ENCODE results near the gene TSN.

Gene TSN

GRCh38 chr2:121746071-121746578, 9.3 kb upstream of the TSN start:
- no peak for DNase-seq

- peak; percentile 19 to 25 for DNase-seq
Measured at GRCh38 chr2:121748202-121748601, 7.2 kb upstream of the TSN start.

- no peak for DNase-seq
Measured at GRCh38 chr2:121754851-121755236, 607 bp upstream of the TSN start.

GRCh38 chr2:121764681-121765228, 9.3 kb downstream of the TSN start:
- no peak for DNase-seq

GRCh38 chr2:121766624-121767023, 11.2 kb downstream of the TSN start:
- no peak for DNase-seq

GRCh38 chr2:121768143-121768755, 12.8 kb downstream of the TSN start:
- no peak for DNase-seq

GRCh38 chr2:121771976-121772742, 16.7 kb downstream of the TSN start:
- DNase-seq, result peak in 1 of 2 experiments; percentile 69

GRCh38 chr2:121774235-121774634, 18.8 kb downstream of the TSN start:
- no peak for DNase-seq

- DNase-seq, result no peak
Measured at GRCh38 chr2:121776361-121776760, 20.9 kb downstream of the TSN start.

- peak; percentile 19 to 75 for DNase-seq
Measured at GRCh38 chr2:121776885-121777698, 21.6 kb downstream of the TSN start.

- peak in 1 of 2 experiments; percentile 10 for DNase-seq
Measured at GRCh38 chr2:121777699-121778058, 22.2 kb downstream of the TSN start.

GRCh38 chr2:121778741-121779487, 23.5 kb downstream of the TSN start:
- DNase-seq, result no peak

- DNase-seq, result no peak
Measured at GRCh38 chr2:121783180-121783579, 27.7 kb downstream of the TSN start.

GRCh38 chr2:121788685-121789084, 33.2 kb downstream of the TSN start:
- no peak for DNase-seq

- DNase-seq, result no peak
Measured at GRCh38 chr2:121790276-121790956, 35.0 kb downstream of the TSN start.

GRCh38 chr2:121791290-121791689, 35.8 kb downstream of the TSN start:
- DNase-seq, result no peak

GRCh38 chr2:121791801-121792221, 36.4 kb downstream of the TSN start:
- DNase-seq, result no peak

GRCh38 chr2:121793816-121794215, 38.4 kb downstream of the TSN start:
- DNase-seq, result no peak

GRCh38 chr2:121794233-121794632, 38.8 kb downstream of the TSN start:
- DNase-seq, result no peak

GRCh38 chr2:121796239-121796638, 40.8 kb downstream of the TSN start:
- DNase-seq, result no peak

GRCh38 chr2:121798617-121799016, 43.2 kb downstream of the TSN start:
- DNase-seq, result no peak

GRCh38 chr2:121801916-121802315, 46.5 kb downstream of the TSN start:
- no peak for DNase-seq
